GM23338 (cell line): Measurements from ENCODE around the gene ANAPC2. TPM values are rescaled to one million over a fixed set of nuclear protein-coding genes. Genes with fewer than 3 reads are reported as not detected.

ENCODE experiments used
- ATAC-seq: fragments of 200-7000 bp; cut with Tn5 transposase; 3 replicates; pipeline ENCODE4 v1.9.1; 2020
- DNase-seq: peaks from one replicate; pipeline ENCODE4 v3.0.0-alpha.2; 2015; ENCODE audit warnings: low spot score
- H2AFZ ChIP-seq: fragments of 200-600 bp; sonication (generic); 2 replicates; pipeline ENCODE4 v1.8.0; 2016; ENCODE audit warnings: antibody characterized with exemption, mild to moderate bottlenecking, moderate library complexity
- H3F3A ChIP-seq: fragments of 200-600 bp; sonication (generic); replicated peaks from 2 replicates; pipeline ENCODE4 v1.8.0; 2017; ENCODE audit warnings: antibody characterized with exemption, mixed run types, low read depth
- H3K27ac ChIP-seq: fragments of 200-600 bp; sonication (generic); 2 replicates; pipeline ENCODE4 v1.6.1; 2016; ENCODE audit warnings: low read depth
- H3K27me3 ChIP-seq: fragments of 200-600 bp; sonication (generic); 2 replicates; pipeline ENCODE4 v1.8.0; 2016; ENCODE audit warnings: mild to moderate bottlenecking, mixed run types, moderate library complexity; ENCODE audit not compliant: insufficient read depth
- H3K36me3 ChIP-seq: fragments of 200-600 bp; sonication (generic); 2 replicates; pipeline ENCODE4 v1.8.0; 2016; ENCODE audit warnings: mild to moderate bottlenecking; ENCODE audit not compliant: insufficient read depth
- H3K4me1 ChIP-seq: fragments of 200-600 bp; sonication (generic); 2 replicates; pipeline ENCODE4 v1.8.0; 2016; ENCODE audit warnings: mild to moderate bottlenecking, moderate library complexity; ENCODE audit not compliant: insufficient read depth
- H3K4me2 ChIP-seq: fragments of 200-600 bp; sonication (generic); 2 replicates; pipeline ENCODE4 v1.7.1; 2017; ENCODE audit warnings: mixed run types
- H3K4me3 ChIP-seq: fragments of 200-600 bp; sonication (generic); 2 replicates; pipeline ENCODE4 v1.6.1; 2016; ENCODE audit warnings: mixed run types
- H3K79me2 ChIP-seq: fragments of 200-600 bp; sonication (generic); replicated peaks from 2 replicates; pipeline ENCODE4 v1.8.0; 2017; ENCODE audit warnings: mild to moderate bottlenecking; ENCODE audit not compliant: insufficient read depth
- H3K9me2 ChIP-seq: fragments of 200-600 bp; sonication (generic); 2 replicates; pipeline ENCODE4 v1.8.0; 2017; ENCODE audit not compliant: insufficient read depth
- H4K20me1 ChIP-seq: fragments of 200-600 bp; sonication (generic); replicated peaks from 2 replicates; pipeline ENCODE4 v1.8.0; 2017; ENCODE audit warnings: mild to moderate bottlenecking; ENCODE audit not compliant: insufficient read depth
- H3K27ac Mint-ChIP-seq: 2 replicates; pipeline ENCODE4 v1.8.0; 2020; ENCODE audit warnings: inconsistent platforms, mild to moderate bottlenecking, moderate library complexity, mixed read lengths
- H3K27me3 Mint-ChIP-seq: 3 replicates; pipeline ENCODE4 v1.8.0; 2022; ENCODE audit warnings: low read depth, mild to moderate bottlenecking, moderate library complexity, mixed read lengths, inconsistent platforms; ENCODE audit not compliant: insufficient read depth, poor library complexity
- H3K36me3 Mint-ChIP-seq: 3 replicates; pipeline ENCODE4 v1.8.0; 2021; ENCODE audit warnings: low read depth, mild to moderate bottlenecking, inconsistent platforms, moderate library complexity, mixed read lengths
- H3K4me1 Mint-ChIP-seq: 3 replicates; pipeline ENCODE4 v1.8.0; 2020; ENCODE audit warnings: mild to moderate bottlenecking, inconsistent platforms, mixed read lengths
- H3K4me3 Mint-ChIP-seq: 3 replicates; pipeline ENCODE4 v1.8.0; 2021; ENCODE audit warnings: moderate library complexity, mild to moderate bottlenecking, inconsistent platforms, mixed read lengths
- H3K9me3 Mint-ChIP-seq: 3 replicates; pipeline ENCODE4 v1.8.0; 2020; ENCODE audit warnings: moderate library complexity, mild to moderate bottlenecking, inconsistent platforms, mixed read lengths
- CREB1 ChIP-seq: fragments of 250-450 bp; sonication (Bioruptor Pico); IDR thresholded peaks from 2 replicates; pipeline ENCODE4 v1.5.0; 2020; ENCODE audit warnings: low read depth, mild to moderate bottlenecking, moderate library complexity
- CTCF ChIP-seq, 2 experiments: fragments of 200-600 bp in 1 of 2; sonication (generic) in 1 of 2; conservative IDR thresholded peaks; 2 replicates each; pipeline versions ENCODE4 v1.5.1 to v1.6.1; 2016 to 2017; ENCODE audit warnings: antibody characterized with exemption in 2 of 2, low read depth in 2 of 2, mild to moderate bottlenecking in 2 of 2, moderate library complexity in 1 of 2
- ETS1 ChIP-seq: IDR thresholded peaks from 2 replicates; pipeline ENCODE4 v1.6.1; 2016; ENCODE audit warnings: antibody characterized with exemption
- EZH2 ChIP-seq: fragments of 200-600 bp; sonication (generic); IDR thresholded peaks from one replicate; pipeline ENCODE4 v1.8.0; 2017; ENCODE audit warnings: antibody characterized with exemption, mild to moderate bottlenecking, low read depth; ENCODE audit not compliant: unreplicated experiment
- EZH2phosphoT487 ChIP-seq: fragments of 200-600 bp; sonication (generic); IDR thresholded peaks from one replicate; pipeline ENCODE4 v1.8.1; 2018; ENCODE audit warnings: antibody characterized with exemption; ENCODE audit not compliant: unreplicated experiment
- JUNB ChIP-seq: IDR thresholded peaks from one replicate; pipeline ENCODE4 v1.6.1; 2016; ENCODE audit warnings: antibody characterized with exemption; ENCODE audit not compliant: unreplicated experiment
- NANOG ChIP-seq: IDR thresholded peaks from 2 replicates; pipeline ENCODE4 v1.6.1; 2016; ENCODE audit warnings: antibody characterized with exemption, borderline replicate concordance
- POLR2AphosphoS5 ChIP-seq: IDR thresholded peaks from 2 replicates; pipeline ENCODE4 v1.6.1; 2016; ENCODE audit warnings: antibody characterized with exemption, low read depth
- REST ChIP-seq: IDR thresholded peaks from one replicate; pipeline ENCODE4 v1.6.1; 2018; ENCODE audit warnings: antibody characterized with exemption; ENCODE audit not compliant: unreplicated experiment
- STAT1 ChIP-seq: IDR thresholded peaks from one replicate; pipeline ENCODE4 v1.6.1; 2016; ENCODE audit warnings: antibody characterized with exemption; ENCODE audit not compliant: unreplicated experiment
- ZNF114 ChIP-seq: fragments of 250-450 bp; sonication (Bioruptor Pico); IDR thresholded peaks from 2 replicates; pipeline ENCODE4 v1.5.0; 2020; ENCODE audit warnings: mild to moderate bottlenecking, moderate library complexity
- ZNF331 ChIP-seq: fragments of 250-450 bp; sonication (Bioruptor Pico); IDR thresholded peaks from 2 replicates; pipeline ENCODE4 v1.5.0; 2020; ENCODE audit warnings: low read depth, mild to moderate bottlenecking, moderate library complexity
- ZNF462 ChIP-seq: fragments of 250-450 bp; sonication (Bioruptor Pico); IDR thresholded peaks from 2 replicates; pipeline ENCODE4 v1.5.0; 2020; ENCODE audit warnings: mild to moderate bottlenecking, moderate library complexity
- polyA plus RNA-seq: library from polyadenylated mRNA; unstranded; fragments of >200 nt; fragmentation: Nextera tagmentation; extraction: Ambion mirVana; gene quantifications from 2 replicates; pipeline ENCODE4 v1.2.1, GENCODE V29; 2016
- total RNA-seq: library from RNA; depleted of rRNA; stranded (reverse); fragments of >200 nt; shearing (Covaris generic); gene quantifications from 2 replicates; pipeline ENCODE4 v1.2.3, GENCODE V29; 2014

ANAPC2 gene
- total and polyA plus RNA-seq, 2 experiments from 2014 or later = 16.4 to 42.9 TPM

- ATAC-seq (peak; percentile 57), DNase-seq (peak; percentile 94)
- peaks cover 15% of the 10 kb centered on the region for H3K79me2 ChIP-seq
- TF ChIP-seq ZNF331 (CRISPR knock-in tag) (no peak), EZH2phosphoT487 (no peak), ZNF114 (no peak), POLR2AphosphoS5 (peak; percentile 52), STAT1 (no peak), REST (no peak), EZH2 (no peak), JUNB (no peak), ZNF462 (CRISPR knock-in tag) (no peak), CTCF (conservative IDR thresholded peaks at IDR 0.05; ENCODE audit: low read depth in 2 of 2) (peak; percentile 91 to 95), ETS1 (no peak), NANOG (no peak), CREB1 (CRISPR knock-in tag) (no peak)
- peaks cover 10% of the 10 kb centered on the region for H3K27me3 Mint-ChIP-seq
- H3K27me3 ChIP-seq = no peaks in the 10 kb centered on the region
- peaks cover 18% of the 10 kb centered on the region for H3K4me1 Mint-ChIP-seq
- no peaks in the 10 kb centered on the region for H3K9me2 ChIP-seq
- peak overlapping the region; percentile 35; the same call in 1 of the 2 replicates for H3K4me3 ChIP-seq
- H3K27ac ChIP-seq = no peak overlapping the region
- no peaks in the 10 kb centered on the region for H3K9me3 Mint-ChIP-seq
- no peak overlapping the region for H3K27ac Mint-ChIP-seq
- H3K4me2 ChIP-seq = peak overlapping the region; percentile 68
- H2AFZ ChIP-seq = no peak overlapping the region
- H3K4me1 ChIP-seq = peaks cover 13% of the 10 kb centered on the region; the same call in 1 of the 2 replicates
- peaks cover 7% of the 10 kb centered on the region for H3K36me3 Mint-ChIP-seq
- no peaks in the 10 kb centered on the region; the same call in 1 of the 2 replicates for H4K20me1 ChIP-seq
- 0 out of 2 replicates have a peak, but pooled peaks cover 3% of the 10 kb centered on the region for H3F3A ChIP-seq
- H3K4me3 Mint-ChIP-seq = no peak overlapping the region
- H3K36me3 ChIP-seq = no peaks in the 10 kb centered on the region
These were observed 48.0 kb upstream of the ANAPC2 start for GRCh38 chr9:137236238-137236935.
